DOHH2 (cell line): Measurements from ENCODE around the gene RCAN2.
"Not testable (repeated sequence)": the region's sequence is repeated elsewhere in the genome, so short reads cannot be mapped to it uniquely, and the experiment has no call there.

ENCODE experiments used
- H3F3A ChIP-seq: fragments of 200-600 bp; sonication (generic), shearing (Covaris generic); 2 replicates; pipeline ENCODE4 v1.6.0; 2016; ENCODE audit warnings: antibody characterized with exemption, mild to moderate bottlenecking; ENCODE audit not compliant: control insufficient read depth, insufficient read depth
- H3K27ac ChIP-seq: fragments of 200-600 bp; sonication (generic); 2 replicates; pipeline ENCODE4 v1.5.1; 2014; ENCODE audit warnings: low read depth, mild to moderate bottlenecking, low read length, moderate library complexity
- H3K27me3 ChIP-seq: fragments of 200-600 bp; sonication (generic); 2 replicates; pipeline ENCODE4 v1.6.1; 2014; ENCODE audit warnings: mild to moderate bottlenecking, low read length, mixed read lengths; ENCODE audit not compliant: control insufficient read depth
- H3K36me3 ChIP-seq: fragments of 200-600 bp; sonication (generic); 2 replicates; pipeline ENCODE4 v1.6.1; 2014; ENCODE audit warnings: mild to moderate bottlenecking, low read length, moderate library complexity, mixed read lengths; ENCODE audit not compliant: control insufficient read depth
- H3K4me1 ChIP-seq: fragments of 200-600 bp; sonication (generic); 2 replicates; pipeline ENCODE4 v1.6.1; 2014; ENCODE audit warnings: mild to moderate bottlenecking, low read length, mixed read lengths; ENCODE audit not compliant: control insufficient read depth
- H3K4me2 ChIP-seq: fragments of 200-600 bp; sonication (generic); 2 replicates; pipeline ENCODE4 v1.6.0; 2014; ENCODE audit warnings: mild to moderate bottlenecking, low read length, moderate library complexity
- H3K4me3 ChIP-seq: fragments of 200-600 bp; sonication (generic); 2 replicates; pipeline ENCODE4 v1.5.1; 2014; ENCODE audit warnings: mild to moderate bottlenecking, low read length, mixed read lengths
- H3K79me2 ChIP-seq: fragments of 200-600 bp; sonication (generic); 2 replicates; pipeline ENCODE4 v1.6.1; 2014; ENCODE audit warnings: mild to moderate bottlenecking, low read length, mixed read lengths; ENCODE audit not compliant: control insufficient read depth
- H3K9me2 ChIP-seq: fragments of 200-600 bp; sonication (generic); replicated peaks from 2 replicates; pipeline ENCODE4 v1.6.1; 2014; ENCODE audit warnings: mild to moderate bottlenecking, low read length, mixed read lengths; ENCODE audit not compliant: control insufficient read depth
- H3K9me3 ChIP-seq: fragments of 200-600 bp; sonication (generic); 2 replicates; pipeline ENCODE4 v1.6.1; 2014; ENCODE audit warnings: antibody characterized with exemption, low read length, mixed read lengths; ENCODE audit not compliant: control insufficient read depth, insufficient read depth
- H4K20me1 ChIP-seq: fragments of 200-600 bp; sonication (generic); 2 replicates; pipeline ENCODE4 v1.6.0; 2014; ENCODE audit warnings: low read depth, mild to moderate bottlenecking, antibody characterized with exemption, low read length, moderate library complexity; ENCODE audit not compliant: control insufficient read depth, insufficient read depth
- EZH2phosphoT487 ChIP-seq: fragments of 200-600 bp; sonication (generic); IDR thresholded peaks from 2 replicates; pipeline ENCODE4 v1.6.1; 2017; ENCODE audit warnings: borderline replicate concordance, mild to moderate bottlenecking, antibody characterized with exemption, low read length, moderate library complexity, mixed read lengths
- TF ChIP-seq, protein P1 (sequence below): fragments of 200-600 bp; sonication (generic); IDR thresholded peaks from one replicate; pipeline ENCODE4 v1.5.1; 2014; ENCODE audit warnings: antibody characterized with exemption, mild to moderate bottlenecking, low read depth, low read length; ENCODE audit not compliant: poor library complexity, severe bottlenecking

Gene RCAN2

DNA sequence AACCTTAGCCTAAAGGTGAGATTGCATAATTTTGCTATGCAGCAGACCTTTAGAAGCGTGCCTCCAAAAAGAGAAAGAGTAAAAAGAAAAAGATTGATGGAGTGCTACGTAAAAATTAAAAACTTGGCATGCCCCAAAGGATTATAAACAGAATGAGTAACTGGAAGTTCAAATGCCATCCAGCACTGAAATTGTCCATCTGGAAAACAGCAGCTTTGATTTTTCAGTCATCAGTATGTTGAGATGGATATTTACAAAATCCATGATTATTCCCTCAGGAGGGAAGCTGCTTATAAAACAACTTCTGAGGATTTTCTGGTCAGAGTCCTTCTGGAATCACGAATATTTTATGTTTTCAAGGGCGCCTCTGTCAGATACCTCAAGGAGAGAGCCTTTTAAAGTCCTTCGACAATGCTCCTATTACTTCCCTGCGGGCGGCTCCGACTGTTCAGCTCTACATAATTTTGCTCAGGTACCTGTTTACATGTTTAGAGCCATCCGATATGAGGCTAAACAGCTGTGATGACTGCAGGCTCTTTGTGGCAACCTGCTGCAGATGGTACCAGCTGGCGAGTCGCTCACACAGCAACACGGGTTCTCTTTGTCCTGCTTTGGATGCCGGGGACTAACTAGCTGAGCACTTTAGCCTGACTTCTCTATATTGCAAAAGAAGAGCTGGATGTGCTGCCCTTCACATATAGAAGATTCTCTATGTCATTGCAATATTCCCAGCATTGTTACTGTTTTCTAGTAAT, 83.3 kb downstream of the RCAN2 start:
- Histone ChIP-seq H3F3A (no peaks in the 10 kb centered on the region), H3K27me3 (no peaks in the 10 kb centered on the region), H3K4me1 (no peaks in the 10 kb centered on the region; the same call in 1 of the 2 replicates), H3K79me2 (no peaks in the 10 kb centered on the region), H3K9me3 (no peaks in the 10 kb centered on the region), H4K20me1 (no peaks in the 10 kb centered on the region), H3K27ac (no peak overlapping the region), H3K9me2 (no peaks in the 10 kb centered on the region), H3K36me3 (no peaks in the 10 kb centered on the region), H3K4me2 (no peak overlapping the region), H3K4me3 (no peak overlapping the region)
- TF ChIP-seq, protein P1, sequence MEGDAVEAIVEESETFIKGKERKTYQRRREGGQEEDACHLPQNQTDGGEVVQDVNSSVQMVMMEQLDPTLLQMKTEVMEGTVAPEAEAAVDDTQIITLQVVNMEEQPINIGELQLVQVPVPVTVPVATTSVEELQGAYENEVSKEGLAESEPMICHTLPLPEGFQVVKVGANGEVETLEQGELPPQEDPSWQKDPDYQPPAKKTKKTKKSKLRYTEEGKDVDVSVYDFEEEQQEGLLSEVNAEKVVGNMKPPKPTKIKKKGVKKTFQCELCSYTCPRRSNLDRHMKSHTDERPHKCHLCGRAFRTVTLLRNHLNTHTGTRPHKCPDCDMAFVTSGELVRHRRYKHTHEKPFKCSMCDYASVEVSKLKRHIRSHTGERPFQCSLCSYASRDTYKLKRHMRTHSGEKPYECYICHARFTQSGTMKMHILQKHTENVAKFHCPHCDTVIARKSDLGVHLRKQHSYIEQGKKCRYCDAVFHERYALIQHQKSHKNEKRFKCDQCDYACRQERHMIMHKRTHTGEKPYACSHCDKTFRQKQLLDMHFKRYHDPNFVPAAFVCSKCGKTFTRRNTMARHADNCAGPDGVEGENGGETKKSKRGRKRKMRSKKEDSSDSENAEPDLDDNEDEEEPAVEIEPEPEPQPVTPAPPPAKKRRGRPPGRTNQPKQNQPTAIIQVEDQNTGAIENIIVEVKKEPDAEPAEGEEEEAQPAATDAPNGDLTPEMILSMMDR = no peak
- TF ChIP-seq EZH2phosphoT487 = no peak

DNA sequence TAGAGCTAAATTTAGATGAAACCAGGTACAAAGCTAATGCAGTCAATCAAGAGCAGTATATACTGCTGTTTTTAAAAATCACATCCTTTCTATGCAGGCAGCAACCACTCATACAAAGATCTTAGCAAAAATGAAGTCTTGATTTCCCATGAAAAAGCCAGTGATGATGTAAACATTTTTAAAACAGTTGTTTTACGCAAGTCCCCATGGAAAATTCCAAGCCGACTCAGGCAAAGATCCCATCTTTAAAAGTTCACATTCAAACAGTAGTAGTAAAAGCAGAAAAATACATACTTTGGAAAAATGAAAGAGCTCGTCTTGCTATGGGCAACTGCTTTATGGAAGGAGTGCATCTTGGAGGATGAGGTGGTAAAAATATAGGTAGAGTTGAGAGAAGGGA, 84.0 kb downstream of the RCAN2 start:
- Histone ChIP-seq H3K27me3 (no peaks in the 10 kb centered on the region), H3K4me2 (no peak overlapping the region), H3K4me3 (no peak overlapping the region), H3K79me2 (no peaks in the 10 kb centered on the region), H3K27ac (no peak overlapping the region), H3K4me1 (no peaks in the 10 kb centered on the region; the same call in 1 of the 2 replicates), H3K9me3 (no peaks in the 10 kb centered on the region), H3K9me2 (no peaks in the 10 kb centered on the region), H3F3A (no peaks in the 10 kb centered on the region), H3K36me3 (no peaks in the 10 kb centered on the region), H4K20me1 (no peaks in the 10 kb centered on the region)
- no peak for TF ChIP-seq EZH2phosphoT487
- TF ChIP-seq, protein P1 = no peak

DNA sequence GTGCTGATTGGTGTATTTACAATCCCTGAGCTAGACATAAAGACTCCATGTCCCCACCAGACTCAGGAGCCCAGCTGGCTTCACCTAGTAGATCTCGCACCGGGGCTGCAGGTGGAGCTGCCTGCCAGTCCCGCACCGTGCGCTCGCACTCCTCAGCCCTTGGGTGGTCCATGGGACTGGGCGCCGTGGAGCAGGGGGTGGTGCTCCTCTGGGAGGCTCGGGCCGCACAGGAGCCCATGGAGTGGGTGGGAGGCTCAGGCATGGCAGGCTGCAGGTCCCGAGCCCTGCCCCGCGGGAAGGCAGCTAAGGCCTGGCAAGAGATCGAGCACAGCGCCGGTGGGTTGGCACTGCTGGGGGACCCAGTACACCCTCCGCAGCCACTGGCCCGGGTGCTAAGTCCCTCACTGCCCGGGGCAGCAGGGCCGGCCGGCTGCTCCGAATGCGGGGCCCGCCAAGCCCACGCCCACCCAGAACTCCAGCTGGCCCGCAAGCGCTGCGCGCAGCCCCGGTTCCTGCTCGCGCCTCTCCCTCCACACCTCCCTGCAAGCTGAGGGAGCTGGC, 85.5 kb downstream of the RCAN2 start:
- H3F3A ChIP-seq, H3K4me3 ChIP-seq, H3K4me1 ChIP-seq, H3K27me3 ChIP-seq, H3K79me2 ChIP-seq, H3K27ac ChIP-seq, H3K9me2 ChIP-seq, H4K20me1 ChIP-seq, H3K9me3 ChIP-seq, H3K4me2 ChIP-seq, H3K36me3 ChIP-seq: not testable (repeated sequence)

DNA sequence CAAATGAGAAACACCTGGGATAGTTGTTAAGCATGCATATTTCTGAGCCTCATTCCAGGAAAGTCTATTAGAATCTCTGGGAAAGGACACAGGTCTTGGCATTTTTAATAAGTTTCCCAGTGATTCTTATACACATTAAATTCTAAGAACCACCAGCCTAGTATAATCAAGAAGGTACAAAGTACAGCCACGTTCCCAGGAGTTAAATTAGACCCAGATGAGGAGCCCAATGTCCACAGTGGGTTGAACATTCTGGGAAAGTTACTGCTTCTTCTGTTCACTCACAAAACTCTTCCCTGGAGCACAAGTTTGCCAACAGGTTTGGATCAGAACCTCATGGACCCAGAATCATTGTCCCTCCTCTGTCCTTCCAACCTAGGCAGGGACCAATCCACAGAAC, 90.4 kb downstream of the RCAN2 start:
- Histone ChIP-seq H3K4me1 (no peaks in the 10 kb centered on the region), H3K27me3 (no peaks in the 10 kb centered on the region), H3K9me2 (no peaks in the 10 kb centered on the region), H3K79me2 (no peaks in the 10 kb centered on the region), H4K20me1 (no peaks in the 10 kb centered on the region), H3K27ac (no peak overlapping the region), H3K9me3 (no peaks in the 10 kb centered on the region), H3K4me3 (no peak overlapping the region), H3K36me3 (no peaks in the 10 kb centered on the region), H3K4me2 (no peak overlapping the region), H3F3A (no peaks in the 10 kb centered on the region)
- no peak for TF ChIP-seq EZH2phosphoT487
- TF ChIP-seq, protein P1 = no peak
